ENCODE results near the gene RTEL1. TPM values are rescaled to one million over a fixed set of nuclear protein-coding genes. Genes with fewer than 3 reads are reported as not detected.

The RTEL1 gene
- total RNA-seq, 2 donors from 2014 or later: 37.8 to 114 TPM

- ATAC-seq (ENCODE audit: insufficient number of reproducible peaks, low FRiP score, low read depth): no peak
- Histone ChIP-seq H3K4me1 (ENCODE audit: control insufficient read depth in 1 of 2, low read depth in 2 of 2) (peaks cover 17 to 24% of the 10 kb centered on the region in 2 donors), H3K27me3 (replicated peaks; ENCODE audit: insufficient read depth) (no peaks in the 10 kb centered on the region), H3K36me3 (peaks cover 37% of the 10 kb centered on the region), H3K27ac (no peak overlapping the region), H3K9me3 (no peaks in the 10 kb centered on the region), H3K4me3 (peak overlapping the region; percentile 44)
- DNase-seq (ENCODE audit: low spot score): no peak
- TF ChIP-seq CTCF (IDR thresholded peaks at IDR 0.05): no peak
These were observed 79.0 kb downstream of the RTEL1 start for GRCh38 chr20:63736893-63737694.

- ATAC-seq (ENCODE audit: insufficient number of reproducible peaks, low FRiP score, low read depth): no peak
- no peak for DNase-seq (ENCODE audit: low spot score)
- TF ChIP-seq CTCF (IDR thresholded peaks at IDR 0.05): no peak
- H3K4me1 ChIP-seq (ENCODE audit: control insufficient read depth in 1 of 2, low read depth in 2 of 2): peaks cover 17 to 24% of the 10 kb centered on the region in 2 donors
- H3K27ac ChIP-seq: no peak overlapping the region
- H3K27me3 ChIP-seq (replicated peaks; ENCODE audit: insufficient read depth): no peaks in the 10 kb centered on the region
- peak overlapping the region; percentile 44 for H3K4me3 ChIP-seq
- no peaks in the 10 kb centered on the region for H3K9me3 ChIP-seq
- peaks cover 39% of the 10 kb centered on the region for H3K36me3 ChIP-seq
These were observed 79.5 kb downstream of the RTEL1 start for GRCh38 chr20:63737695-63737944.

- peak overlapping the region; percentile 89 for H3K4me3 ChIP-seq
- H3K27ac ChIP-seq: peak overlapping the region in 1 of 2 donors; percentile 89
- H3K36me3 ChIP-seq: peaks cover 43% of the 10 kb centered on the region
- no peak for TF ChIP-seq CTCF (IDR thresholded peaks at IDR 0.05)
- H3K4me1 ChIP-seq (ENCODE audit: control insufficient read depth in 1 of 2, low read depth in 2 of 2): peaks cover 17 to 24% of the 10 kb centered on the region in 2 donors
- ATAC-seq (ENCODE audit: insufficient number of reproducible peaks, low FRiP score, low read depth): no peak
- no peak for DNase-seq (ENCODE audit: low spot score)
- H3K27me3 ChIP-seq (replicated peaks; ENCODE audit: insufficient read depth): no peaks in the 10 kb centered on the region
- H3K9me3 ChIP-seq: no peaks in the 10 kb centered on the region
These were observed 80.0 kb downstream of the RTEL1 start for GRCh38 chr20:63737945-63738686.

- Histone ChIP-seq H3K4me1 (ENCODE audit: control insufficient read depth in 1 of 2, low read depth in 2 of 2) (peaks cover 17 to 24% of the 10 kb centered on the region in 2 donors), H3K9me3 (no peaks in the 10 kb centered on the region), H3K4me3 (peak overlapping the region; percentile 89), H3K27ac (peak overlapping the region; percentile 81 to 89), H3K36me3 (peaks cover 44% of the 10 kb centered on the region), H3K27me3 (replicated peaks; ENCODE audit: insufficient read depth) (no peaks in the 10 kb centered on the region)
- TF ChIP-seq CTCF (IDR thresholded peaks at IDR 0.05): no peak
- DNase-seq (ENCODE audit: low spot score) (no peak), ATAC-seq (ENCODE audit: insufficient number of reproducible peaks, low FRiP score, low read depth) (no peak)
These were observed 80.6 kb downstream of the RTEL1 start for GRCh38 chr20:63738687-63739129.

All from thoracic aorta (tissue), 2 donors.